GM19463 (cell line): ENCODE measurements around the gene PCYT2.
A peak's percentile ranks its signal among the peaks of the same experiment; 100 is the strongest.

Source experiments
- ATAC-seq: cut with Tn5 transposase; IDR thresholded peaks from one replicate; pipeline ENCODE4 v1.9.1; 2021; ENCODE audit warnings: mild to moderate bottlenecking, moderate library complexity; ENCODE audit not compliant: unreplicated experiment

The PCYT2 gene

GRCh38 chr17:81859906-81860755 lies 51.1 kb downstream of the PCYT2 start, which contains the start of gene P4HB:
TSS of gene P4HB (minus strand) at chr17:81860535. CDS start at chr17:81860471, 64 bp downstream.
- peak; percentile 74 for ATAC-seq

GRCh38 chr17:81858967-81859905 lies 52.0 kb downstream of the PCYT2 start:
- no peak for ATAC-seq

- no peak for ATAC-seq
Observed at GRCh38 chr17:81858170-81858966, 52.8 kb downstream of the PCYT2 start.

- ATAC-seq, result no peak
Observed at GRCh38 chr17:81854974-81855774, 56.0 kb downstream of the PCYT2 start.

GRCh38 chr17:81852237-81852636 lies 59.0 kb downstream of the PCYT2 start:
- ATAC-seq, result no peak

GRCh38 chr17:81851423-81851822 lies 59.8 kb downstream of the PCYT2 start:
- ATAC-seq, result no peak
